Measurements from ENCODE around the gene TNFSF15. TPM values are rescaled to one million over a fixed set of nuclear protein-coding genes. Genes with fewer than 3 reads are reported as not detected.

The TNFSF15 gene
- total RNA-seq, 2 donors from 2014 or later: 1.7 to 9.0 TPM

DNA sequence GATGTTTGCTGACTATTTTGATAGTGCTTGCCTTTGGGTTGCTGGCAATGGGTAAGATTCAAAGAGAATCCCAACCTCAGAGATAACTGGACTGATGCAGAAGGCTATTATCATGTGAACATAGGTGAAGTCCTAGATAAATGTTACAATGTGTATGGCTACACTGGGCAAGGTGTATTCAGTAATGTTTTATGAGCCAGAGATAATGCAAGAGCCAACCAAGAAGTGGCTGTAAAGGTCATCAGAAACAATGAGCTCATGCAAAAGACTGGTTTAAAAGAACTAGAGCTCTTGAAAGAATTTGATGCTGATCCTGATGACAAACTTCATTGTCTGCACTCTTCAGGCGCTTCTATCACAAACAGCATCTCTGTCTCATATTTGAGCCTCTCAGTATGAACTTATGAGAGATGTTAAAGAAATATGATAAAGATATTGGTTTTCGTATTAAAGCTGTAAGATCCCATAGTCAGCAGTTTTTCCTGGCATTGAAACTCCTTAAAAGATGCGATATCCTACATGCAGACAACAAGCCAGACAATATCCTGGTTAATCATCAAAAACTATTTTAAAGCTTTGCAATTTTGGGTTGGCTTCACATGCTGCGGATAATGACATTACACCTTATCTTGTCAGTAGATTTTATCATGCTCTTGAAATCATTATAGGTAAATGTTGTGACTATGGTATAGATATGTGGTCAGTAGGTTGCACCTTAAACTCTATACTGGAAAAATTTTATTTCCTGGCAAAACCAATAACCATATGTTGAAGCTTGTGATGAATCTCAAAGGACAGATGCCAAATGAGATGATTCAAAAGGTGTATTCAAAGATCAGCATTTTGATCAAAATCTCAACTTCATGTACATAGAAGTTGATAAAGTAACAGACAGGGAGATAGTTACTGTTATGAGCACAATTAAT, 41.9 kb upstream of the TNFSF15 start:
- H3K4me1 ChIP-seq (replicated peaks): no peaks in the 10 kb centered on the region
- intact Hi-C loops (cut with DNase I): no loop called here
- no peaks in the 10 kb centered on the region for H3K36me3 ChIP-seq
- no peaks in the 10 kb centered on the region for H3K27me3 ChIP-seq (replicated peaks; ENCODE audit: insufficient read depth)
- DNase-seq (ENCODE audit: low spot score): no peak
- H3K9me3 ChIP-seq: no peaks in the 10 kb centered on the region
- TF ChIP-seq POLR2AphosphoS5 (IDR thresholded peaks at IDR 0.05) (no peak), POLR2A (IDR thresholded peaks at IDR 0.05) (no peak)
- TF ChIP-seq, protein P1, sequence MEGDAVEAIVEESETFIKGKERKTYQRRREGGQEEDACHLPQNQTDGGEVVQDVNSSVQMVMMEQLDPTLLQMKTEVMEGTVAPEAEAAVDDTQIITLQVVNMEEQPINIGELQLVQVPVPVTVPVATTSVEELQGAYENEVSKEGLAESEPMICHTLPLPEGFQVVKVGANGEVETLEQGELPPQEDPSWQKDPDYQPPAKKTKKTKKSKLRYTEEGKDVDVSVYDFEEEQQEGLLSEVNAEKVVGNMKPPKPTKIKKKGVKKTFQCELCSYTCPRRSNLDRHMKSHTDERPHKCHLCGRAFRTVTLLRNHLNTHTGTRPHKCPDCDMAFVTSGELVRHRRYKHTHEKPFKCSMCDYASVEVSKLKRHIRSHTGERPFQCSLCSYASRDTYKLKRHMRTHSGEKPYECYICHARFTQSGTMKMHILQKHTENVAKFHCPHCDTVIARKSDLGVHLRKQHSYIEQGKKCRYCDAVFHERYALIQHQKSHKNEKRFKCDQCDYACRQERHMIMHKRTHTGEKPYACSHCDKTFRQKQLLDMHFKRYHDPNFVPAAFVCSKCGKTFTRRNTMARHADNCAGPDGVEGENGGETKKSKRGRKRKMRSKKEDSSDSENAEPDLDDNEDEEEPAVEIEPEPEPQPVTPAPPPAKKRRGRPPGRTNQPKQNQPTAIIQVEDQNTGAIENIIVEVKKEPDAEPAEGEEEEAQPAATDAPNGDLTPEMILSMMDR (IDR thresholded peaks at IDR 0.05): no peak
- H3K4me3 ChIP-seq: no peak overlapping the region
- no peak overlapping the region for H3K27ac ChIP-seq
- WGBS: 89% methylated on average over 4 of the region's 4 CpGs

DNA sequence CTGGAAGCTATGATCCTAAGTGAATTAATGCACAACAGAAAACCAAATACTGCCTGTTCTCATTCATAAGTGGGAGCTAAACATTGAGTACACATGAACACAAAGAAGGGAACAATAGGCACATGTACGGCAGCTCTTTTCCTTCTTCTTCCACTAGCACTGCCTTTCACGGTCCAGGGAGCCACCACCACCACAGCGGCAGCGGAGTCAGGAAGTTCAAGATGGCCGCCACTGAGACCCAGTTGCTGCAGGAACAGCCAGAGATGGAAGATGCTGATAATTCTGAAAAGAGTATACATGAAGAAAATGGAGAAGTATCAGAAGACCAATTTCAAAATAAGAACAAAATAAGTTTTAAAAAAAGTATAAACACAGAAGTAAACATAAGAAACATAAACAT, 39.5 kb upstream of the TNFSF15 start:
- Histone ChIP-seq H3K4me3 (no peak overlapping the region), H3K27me3 (replicated peaks; ENCODE audit: insufficient read depth) (no peaks in the 10 kb centered on the region), H3K27ac (no peak overlapping the region), H3K36me3 (no peaks in the 10 kb centered on the region), H3K9me3 (no peaks in the 10 kb centered on the region), H3K4me1 (replicated peaks) (no peaks in the 10 kb centered on the region)
- TF ChIP-seq POLR2A (IDR thresholded peaks at IDR 0.05) (no peak), POLR2AphosphoS5 (IDR thresholded peaks at IDR 0.05) (no peak)
- TF ChIP-seq, protein P1 (IDR thresholded peaks at IDR 0.05): no peak
- intact Hi-C loops (cut with DNase I): no loop called here
- WGBS: 94% methylated on average over 5 of the region's 5 CpGs
- no peak for DNase-seq (ENCODE audit: low spot score)

DNA sequence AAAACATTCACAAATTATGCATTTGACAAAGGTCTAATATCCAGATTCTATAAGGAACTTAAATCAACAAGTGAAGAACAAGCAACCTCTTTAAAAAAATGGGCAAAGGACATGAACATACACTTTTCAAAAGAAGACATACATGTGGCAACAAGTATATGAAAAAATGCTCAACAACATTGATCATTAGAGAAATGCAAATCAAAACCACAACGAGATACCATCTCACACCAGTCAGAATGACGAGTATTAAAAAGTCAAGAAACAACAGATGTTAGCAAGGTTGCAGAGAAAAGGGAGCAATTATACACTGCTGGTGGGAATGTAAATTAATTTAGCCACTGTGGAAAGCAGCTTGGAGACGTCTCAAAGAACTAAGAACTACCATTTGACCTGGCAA, 38.9 kb upstream of the TNFSF15 start:
- 60% methylated on average over 3 of the region's 3 CpGs for WGBS
- intact Hi-C loops (cut with DNase I): no loop called here
- TF ChIP-seq, protein P1 (IDR thresholded peaks at IDR 0.05): no peak
- no peak for TF ChIP-seq POLR2AphosphoS5 (IDR thresholded peaks at IDR 0.05)
- no peak for TF ChIP-seq POLR2A (IDR thresholded peaks at IDR 0.05)
- Histone ChIP-seq H3K36me3 (no peaks in the 10 kb centered on the region), H3K27ac (no peak overlapping the region), H3K4me3 (no peak overlapping the region), H3K4me1 (replicated peaks) (no peaks in the 10 kb centered on the region), H3K9me3 (no peaks in the 10 kb centered on the region), H3K27me3 (replicated peaks; ENCODE audit: insufficient read depth) (no peaks in the 10 kb centered on the region)
- DNase-seq (ENCODE audit: low spot score): no peak

DNA sequence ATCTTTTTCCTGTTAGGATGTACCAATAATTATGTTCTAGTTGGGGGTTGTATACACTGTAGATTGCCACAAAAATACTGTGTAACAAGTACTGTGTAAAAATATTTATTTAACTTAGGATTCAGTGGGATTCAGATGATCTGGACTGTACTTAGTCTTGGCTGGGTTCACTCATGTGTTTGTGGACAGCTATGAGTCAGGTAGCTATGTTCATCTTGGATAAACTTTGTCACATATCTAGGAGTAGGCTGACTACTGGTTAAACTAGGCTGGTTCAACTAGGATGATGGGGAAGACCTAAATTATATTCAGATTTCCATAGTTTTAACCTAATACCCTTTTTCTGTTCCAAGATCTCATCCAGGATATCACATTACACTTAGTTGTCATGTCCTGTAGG, 32.1 kb upstream of the TNFSF15 start:
- TF ChIP-seq, protein P1 (IDR thresholded peaks at IDR 0.05): no peak
- TF ChIP-seq POLR2AphosphoS5 (IDR thresholded peaks at IDR 0.05) (no peak), POLR2A (IDR thresholded peaks at IDR 0.05) (no peak)
- no peaks in the 10 kb centered on the region for H3K36me3 ChIP-seq

DNA sequence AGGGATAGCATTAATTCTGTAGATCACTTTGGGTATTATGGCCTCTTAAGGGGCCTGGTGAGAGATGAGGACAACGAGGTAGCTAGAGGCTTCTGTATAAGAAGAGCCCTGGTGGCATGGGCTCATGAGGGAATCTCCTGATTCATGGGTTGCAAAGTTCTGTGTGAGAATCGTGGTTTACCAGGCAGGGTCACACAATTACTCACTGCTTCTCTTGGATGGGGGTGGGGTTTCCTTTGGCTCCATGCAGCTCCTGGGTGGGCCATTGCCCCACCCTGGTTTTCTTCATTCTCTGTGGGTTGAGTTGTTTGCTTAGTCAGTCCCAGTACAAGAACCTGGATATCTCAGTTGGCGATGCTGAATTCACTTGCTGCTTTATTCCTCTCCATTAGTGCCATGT, 30.9 kb upstream of the TNFSF15 start:
- TF ChIP-seq POLR2A (IDR thresholded peaks at IDR 0.05) (no peak), POLR2AphosphoS5 (IDR thresholded peaks at IDR 0.05) (no peak)
- TF ChIP-seq, protein P1 (IDR thresholded peaks at IDR 0.05): no peak
- 95% methylated on average over 3 of the region's 3 CpGs for WGBS
- no peak overlapping the region for H3K27ac ChIP-seq
- intact Hi-C loops (cut with DNase I): no loop called here
- no peak overlapping the region for H3K4me3 ChIP-seq
- DNase-seq (ENCODE audit: low spot score): no peak
- H3K36me3 ChIP-seq: no peaks in the 10 kb centered on the region
- H3K9me3 ChIP-seq: no peaks in the 10 kb centered on the region
- H3K4me1 ChIP-seq (replicated peaks): no peaks in the 10 kb centered on the region
- no peaks in the 10 kb centered on the region for H3K27me3 ChIP-seq (replicated peaks; ENCODE audit: insufficient read depth)

More for the DNA sequence above, 32.1 kb upstream of the TNFSF15 start:
- Histone ChIP-seq H3K4me1 (replicated peaks) (no peaks in the 10 kb centered on the region), H3K27ac (no peak overlapping the region), H3K4me3 (no peak overlapping the region), H3K27me3 (replicated peaks; ENCODE audit: insufficient read depth) (no peaks in the 10 kb centered on the region), H3K9me3 (no peaks in the 10 kb centered on the region)
- DNase-seq (ENCODE audit: low spot score): no peak
- intact Hi-C loops (cut with DNase I): no loop called here
